ENCODE data around the gene HOMER3.

- TF ChIP-seq CTCF (IDR thresholded peaks at IDR 0.05), result no peak
- TF ChIP-seq EP300 (IDR thresholded peaks at IDR 0.05), result no peak
- TF ChIP-seq POLR2AphosphoS5 (IDR thresholded peaks at IDR 0.05), result no peak
Measured at GRCh38 chr19:18901491-18901890, 39.5 kb downstream of the HOMER3 start.
